Right atrium auricular region (tissue), 2 donors: Measurements from ENCODE around the gene NDUFAF2. TPM values are rescaled to one million over a fixed set of nuclear protein-coding genes. Genes with fewer than 3 reads are reported as not detected.

Source experiments
- DNase-seq: peaks from one replicate; pipeline ENCODE4 v3.0.0-alpha.2; 2019; ENCODE audit warnings: low spot score
- H3K27ac ChIP-seq, 2 donors: fragments of 200-600 bp; sonication (generic); 1 replicate in 1 of 2; 2 replicates in 1 of 2; pipeline ENCODE4 v1.5.1; 2016 to 2019
- H3K27me3 ChIP-seq, 2 donors: fragments of 200-600 bp; sonication (generic); one replicate each; pipeline versions ENCODE4 v1.5.1 to v1.6.0; 2017 to 2019
- H3K36me3 ChIP-seq: fragments of 200-600 bp; sonication (generic); one replicate; pipeline ENCODE4 v1.5.1; 2016
- H3K4me1 ChIP-seq, 2 donors: fragments of 200-600 bp; sonication (generic); one replicate each; pipeline versions ENCODE4 v1.5.1 to v1.6.0; 2017 to 2019
- H3K4me3 ChIP-seq, 2 donors: fragments of 200-600 bp; sonication (generic); 1 replicate in 1 of 2; 2 replicates in 1 of 2; pipeline ENCODE4 v1.5.1; 2017 to 2019; ENCODE audit warnings: mild to moderate bottlenecking in 1 of 2, moderate library complexity in 1 of 2
- H3K9me3 ChIP-seq, 2 donors: fragments of 200-600 bp; sonication (generic); one replicate each; pipeline ENCODE4 v1.5.1; 2019
- total RNA-seq, 2 donors: library from RNA; depleted of rRNA; stranded (reverse); fragments of >200 nt; gene quantifications; one replicate each; pipeline ENCODE4 v1.1.0, GENCODE V29; 2016
- TF ChIP-seq, protein P1 (sequence below), 2 donors: fragments of 200-600 bp; sonication (generic); IDR thresholded peaks; one replicate each; pipeline ENCODE4 v1.5.1; 2019; ENCODE audit warnings: antibody characterized with exemption in 2 of 2

Gene NDUFAF2
- total RNA-seq, 2 donors from 2014 or later, result 23.7 to 28.9 TPM

GRCh38 chr5:61100437-61100836 lies 155.4 kb downstream of the NDUFAF2 start:
- H3K27ac ChIP-seq, result no peak overlapping the region
- H3K4me1 ChIP-seq, result no peaks in the 10 kb centered on the region
- H3K4me3 ChIP-seq, result no peak overlapping the region
- H3K9me3 ChIP-seq, result peaks cover 0 to 7% of the 10 kb centered on the region in 2 donors
- H3K36me3 ChIP-seq, result no peaks in the 10 kb centered on the region
- DNase-seq, result no peak
- TF ChIP-seq, protein P1, sequence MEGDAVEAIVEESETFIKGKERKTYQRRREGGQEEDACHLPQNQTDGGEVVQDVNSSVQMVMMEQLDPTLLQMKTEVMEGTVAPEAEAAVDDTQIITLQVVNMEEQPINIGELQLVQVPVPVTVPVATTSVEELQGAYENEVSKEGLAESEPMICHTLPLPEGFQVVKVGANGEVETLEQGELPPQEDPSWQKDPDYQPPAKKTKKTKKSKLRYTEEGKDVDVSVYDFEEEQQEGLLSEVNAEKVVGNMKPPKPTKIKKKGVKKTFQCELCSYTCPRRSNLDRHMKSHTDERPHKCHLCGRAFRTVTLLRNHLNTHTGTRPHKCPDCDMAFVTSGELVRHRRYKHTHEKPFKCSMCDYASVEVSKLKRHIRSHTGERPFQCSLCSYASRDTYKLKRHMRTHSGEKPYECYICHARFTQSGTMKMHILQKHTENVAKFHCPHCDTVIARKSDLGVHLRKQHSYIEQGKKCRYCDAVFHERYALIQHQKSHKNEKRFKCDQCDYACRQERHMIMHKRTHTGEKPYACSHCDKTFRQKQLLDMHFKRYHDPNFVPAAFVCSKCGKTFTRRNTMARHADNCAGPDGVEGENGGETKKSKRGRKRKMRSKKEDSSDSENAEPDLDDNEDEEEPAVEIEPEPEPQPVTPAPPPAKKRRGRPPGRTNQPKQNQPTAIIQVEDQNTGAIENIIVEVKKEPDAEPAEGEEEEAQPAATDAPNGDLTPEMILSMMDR (IDR thresholded peaks at IDR 0.05), result no peak
- H3K27me3 ChIP-seq, result no peaks in the 10 kb centered on the region

- TF ChIP-seq, protein P1 (IDR thresholded peaks at IDR 0.05), result no peak
- no peaks in the 10 kb centered on the region for H3K4me1 ChIP-seq
- H3K27ac ChIP-seq, result no peak overlapping the region
- no peak for DNase-seq
- H3K27me3 ChIP-seq, result no peaks in the 10 kb centered on the region
- H3K36me3 ChIP-seq, result no peaks in the 10 kb centered on the region
- no peaks in the 10 kb centered on the region for H3K9me3 ChIP-seq
- no peak overlapping the region for H3K4me3 ChIP-seq
Observed at GRCh38 chr5:61114441-61114840, 169.4 kb downstream of the NDUFAF2 start.

GRCh38 chr5:61115968-61116367 lies 171.0 kb downstream of the NDUFAF2 start:
- TF ChIP-seq, protein P1 (IDR thresholded peaks at IDR 0.05), result no peak

DNA sequence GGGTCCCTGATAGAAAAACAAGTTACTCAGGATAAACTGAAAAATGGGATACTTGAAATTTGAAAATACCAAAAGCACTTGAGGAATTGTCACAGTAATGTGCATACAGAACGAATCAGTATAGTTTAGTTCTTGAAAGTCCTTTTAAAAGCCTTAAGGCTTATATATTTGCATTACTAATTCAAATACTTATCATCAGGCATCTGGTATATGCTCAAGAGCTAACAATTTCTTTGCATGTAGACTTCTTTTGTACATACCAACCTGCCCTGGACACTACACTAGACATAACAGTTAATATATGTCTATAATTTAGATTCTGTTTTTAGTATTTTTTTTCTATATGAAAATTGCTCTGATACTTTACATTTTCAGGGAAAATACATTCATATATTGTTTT lies 174.1 kb downstream of the NDUFAF2 start:
- TF ChIP-seq, protein P1 (IDR thresholded peaks at IDR 0.05), result no peak

More at GRCh38 chr5:61115968-61116367, 171.0 kb downstream of the NDUFAF2 start:
- no peaks in the 10 kb centered on the region for H3K9me3 ChIP-seq
- H3K4me1 ChIP-seq, result no peaks in the 10 kb centered on the region
- H3K27me3 ChIP-seq, result no peaks in the 10 kb centered on the region
- DNase-seq, result no peak
- H3K4me3 ChIP-seq, result no peak overlapping the region
- H3K36me3 ChIP-seq, result no peaks in the 10 kb centered on the region
- H3K27ac ChIP-seq, result no peak overlapping the region

DNA sequence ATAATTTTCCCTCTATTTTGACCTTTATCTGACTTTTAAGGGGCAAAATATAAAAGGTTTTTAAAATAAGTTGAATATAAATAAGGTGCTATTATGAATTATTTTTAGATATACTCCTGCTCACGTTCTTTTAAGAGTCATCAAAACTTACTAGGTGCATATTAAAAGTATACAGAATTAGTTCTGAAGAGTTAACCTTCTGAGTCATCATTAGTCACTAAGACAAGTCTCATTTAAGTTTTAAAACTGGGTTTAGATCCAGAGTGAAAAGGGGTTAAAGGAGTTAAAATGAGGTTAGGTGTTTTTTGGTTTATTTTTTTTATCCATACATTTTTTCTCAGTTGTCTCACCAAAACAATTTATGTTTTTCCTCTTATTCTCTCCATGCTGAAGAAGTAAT lies 175.5 kb downstream of the NDUFAF2 start:
- Histone ChIP-seq H3K27ac (no peak overlapping the region), H3K9me3 (no peaks in the 10 kb centered on the region), H3K4me3 (no peak overlapping the region), H3K36me3 (no peaks in the 10 kb centered on the region), H3K27me3 (no peaks in the 10 kb centered on the region), H3K4me1 (no peaks in the 10 kb centered on the region)
- TF ChIP-seq, protein P1 (IDR thresholded peaks at IDR 0.05), result no peak
- DNase-seq, result no peak

More for the DNA sequence above, 174.1 kb downstream of the NDUFAF2 start:
- no peaks in the 10 kb centered on the region for H3K4me1 ChIP-seq
- H3K36me3 ChIP-seq, result no peaks in the 10 kb centered on the region
- H3K27me3 ChIP-seq, result no peaks in the 10 kb centered on the region
- H3K27ac ChIP-seq, result no peak overlapping the region
- no peaks in the 10 kb centered on the region for H3K9me3 ChIP-seq
- no peak for DNase-seq
- no peak overlapping the region for H3K4me3 ChIP-seq

- no peaks in the 10 kb centered on the region for H3K27me3 ChIP-seq
- no peak overlapping the region for H3K27ac ChIP-seq
- H3K4me1 ChIP-seq, result no peaks in the 10 kb centered on the region
- H3K9me3 ChIP-seq, result no peaks in the 10 kb centered on the region
- no peaks in the 10 kb centered on the region for H3K36me3 ChIP-seq
- TF ChIP-seq, protein P1 (IDR thresholded peaks at IDR 0.05), result no peak
- H3K4me3 ChIP-seq, result no peak overlapping the region
- DNase-seq, result no peak
Observed at GRCh38 chr5:61123145-61123544, 178.1 kb downstream of the NDUFAF2 start.
